ENCODE data around the gene CCDC184. TPM values are rescaled to one million over a fixed set of nuclear protein-coding genes. Genes with fewer than 3 reads are reported as not detected.
A peak's percentile ranks its signal among the peaks of the same experiment; 100 is the strongest.

Gene CCDC184
- polyA plus RNA-seq, 3 donors from 2014 or later = 0.23 to 0.44 TPM; not detected in 1

GRCh38 chr12:48185181-48185919 lies 1.9 kb downstream of the CCDC184 start:
- Mint-ChIP-seq H3K4me1 (peaks cover 11 to 12% of the 10 kb centered on the region in 2 donors), H3K4me3 (peak overlapping the region; percentile 33 to 71 (median 51)), H3K27ac (peak overlapping the region in 5 of 6 donors; percentile 11 to 51 (median 36)), H3K27me3 (ENCODE audit: low read depth in 3 of 3) (peaks cover 26 to 33% (median 27%) of the 10 kb centered on the region in 3 donors), H3K9me3 (no peaks in the 10 kb centered on the region), H3K36me3 (no peaks in the 10 kb centered on the region)
- DNase-seq = no peak

GRCh38 chr12:48187916-48188695 lies 4.7 kb downstream of the CCDC184 start:
- H3K4me1 Mint-ChIP-seq = peaks cover 3% of the 10 kb centered on the region in 2 donors
- peaks cover 22 to 29% (median 22%) of the 10 kb centered on the region in 3 donors for H3K27me3 Mint-ChIP-seq (ENCODE audit: low read depth in 3 of 3)
- no peaks in the 10 kb centered on the region for H3K9me3 Mint-ChIP-seq
- H3K4me3 Mint-ChIP-seq = no peak overlapping the region
- H3K36me3 Mint-ChIP-seq = no peaks in the 10 kb centered on the region
- H3K27ac Mint-ChIP-seq = no peak overlapping the region
- no peak for DNase-seq

GRCh38 chr12:48189331-48190125 lies 6.1 kb downstream of the CCDC184 start:
- H3K36me3 Mint-ChIP-seq = peaks cover 0 to 4% (median 0%) of the 10 kb centered on the region in 3 donors
- H3K4me1 Mint-ChIP-seq = no peaks in the 10 kb centered on the region
- H3K4me3 Mint-ChIP-seq = no peak overlapping the region
- peak; percentile 56 to 63 (median 62) for DNase-seq
- H3K9me3 Mint-ChIP-seq = no peaks in the 10 kb centered on the region
- peaks cover 17 to 28% (median 19%) of the 10 kb centered on the region in 3 donors for H3K27me3 Mint-ChIP-seq (ENCODE audit: low read depth in 3 of 3)
- H3K27ac Mint-ChIP-seq = no peak overlapping the region

- DNase-seq = no peak
- H3K9me3 Mint-ChIP-seq = no peaks in the 10 kb centered on the region
- H3K4me1 Mint-ChIP-seq = no peaks in the 10 kb centered on the region
- H3K27ac Mint-ChIP-seq = no peak overlapping the region
- H3K27me3 Mint-ChIP-seq (ENCODE audit: low read depth in 3 of 3) = peaks cover 7 to 18% (median 8%) of the 10 kb centered on the region in 3 donors
- H3K4me3 Mint-ChIP-seq = no peak overlapping the region
- peaks cover 0 to 4% (median 0%) of the 10 kb centered on the region in 3 donors for H3K36me3 Mint-ChIP-seq
Measured at GRCh38 chr12:48191096-48191495, 7.7 kb downstream of the CCDC184 start.

- Mint-ChIP-seq H3K27me3 (ENCODE audit: low read depth in 3 of 3) (peaks cover 3 to 14% (median 6%) of the 10 kb centered on the region in 3 donors), H3K27ac (no peak overlapping the region), H3K36me3 (peaks cover 0 to 4% (median 0%) of the 10 kb centered on the region in 3 donors), H3K4me3 (no peak overlapping the region), H3K4me1 (peaks cover 4 to 8% of the 10 kb centered on the region in 2 donors), H3K9me3 (no peaks in the 10 kb centered on the region)
- DNase-seq = no peak
Measured at GRCh38 chr12:48192861-48193260, 9.4 kb downstream of the CCDC184 start.

- H3K36me3 Mint-ChIP-seq = peaks cover 0 to 4% (median 0%) of the 10 kb centered on the region in 3 donors
- no peak for DNase-seq
- H3K27ac Mint-ChIP-seq = no peak overlapping the region
- H3K27me3 Mint-ChIP-seq (ENCODE audit: low read depth in 3 of 3) = peaks cover 8 to 20% (median 11%) of the 10 kb centered on the region in 3 donors
- H3K9me3 Mint-ChIP-seq = no peaks in the 10 kb centered on the region
- H3K4me1 Mint-ChIP-seq = peaks cover 10 to 16% of the 10 kb centered on the region in 2 donors
- no peak overlapping the region for H3K4me3 Mint-ChIP-seq
Measured at GRCh38 chr12:48193623-48194022, 10.2 kb downstream of the CCDC184 start.

GRCh38 chr12:48194799-48195201 lies 11.4 kb downstream of the CCDC184 start:
- Mint-ChIP-seq H3K36me3 (peaks cover 0 to 4% (median 0%) of the 10 kb centered on the region in 3 donors), H3K27ac (no peak overlapping the region), H3K4me1 (peaks cover 21 to 28% of the 10 kb centered on the region in 2 donors), H3K9me3 (no peaks in the 10 kb centered on the region), H3K4me3 (no peak overlapping the region), H3K27me3 (ENCODE audit: low read depth in 3 of 3) (peaks cover 8 to 20% (median 18%) of the 10 kb centered on the region in 3 donors)
- DNase-seq = no peak

GRCh38 chr12:48197549-48197970 lies 14.1 kb downstream of the CCDC184 start:
- H3K27ac Mint-ChIP-seq = peak overlapping the region; percentile 91 to 97 (median 95)
- peaks cover 47 to 55% of the 10 kb centered on the region in 2 donors for H3K4me1 Mint-ChIP-seq
- H3K9me3 Mint-ChIP-seq = peaks cover 0 to 12% (median 4%) of the 10 kb centered on the region in 6 donors
- DNase-seq = peak in 2 of 3 donors; percentile 37 to 38
- H3K4me3 Mint-ChIP-seq = peak overlapping the region; percentile 88 to 93 (median 91)
- peaks cover 6 to 14% (median 12%) of the 10 kb centered on the region in 3 donors for H3K36me3 Mint-ChIP-seq
- H3K27me3 Mint-ChIP-seq (ENCODE audit: low read depth in 3 of 3) = peaks cover 7 to 17% (median 15%) of the 10 kb centered on the region in 3 donors

- Mint-ChIP-seq H3K27me3 (ENCODE audit: low read depth in 3 of 3) (peaks cover 9 to 17% (median 15%) of the 10 kb centered on the region in 3 donors), H3K4me1 (peaks cover 47 to 61% of the 10 kb centered on the region in 2 donors), H3K36me3 (peaks cover 11 to 19% (median 13%) of the 10 kb centered on the region in 3 donors), H3K27ac (peak overlapping the region; percentile 91 to 97 (median 95)), H3K9me3 (peaks cover 0 to 18% (median 8%) of the 10 kb centered on the region in 6 donors), H3K4me3 (peak overlapping the region; percentile 88 to 93 (median 91))
- DNase-seq = peak; percentile 91 to 92 (median 91)
Measured at GRCh38 chr12:48197971-48198671, 14.7 kb downstream of the CCDC184 start.

GRCh38 chr12:48198672-48198971 lies 15.2 kb downstream of the CCDC184 start:
- Mint-ChIP-seq H3K9me3 (peaks cover 2 to 23% (median 11%) of the 10 kb centered on the region in 6 donors), H3K27me3 (ENCODE audit: low read depth in 3 of 3) (peaks cover 9 to 17% (median 12%) of the 10 kb centered on the region in 3 donors), H3K4me1 (peaks cover 47 to 61% of the 10 kb centered on the region in 2 donors), H3K27ac (peak overlapping the region; percentile 91 to 97 (median 95)), H3K4me3 (peak overlapping the region; percentile 88 to 93 (median 91)), H3K36me3 (peaks cover 11 to 24% (median 18%) of the 10 kb centered on the region in 3 donors)
- DNase-seq = no peak

- peak overlapping the region; percentile 91 to 97 (median 95) for H3K27ac Mint-ChIP-seq
- H3K9me3 Mint-ChIP-seq = peaks cover 2 to 26% (median 12%) of the 10 kb centered on the region in 6 donors
- H3K4me1 Mint-ChIP-seq = peaks cover 47 to 61% of the 10 kb centered on the region in 2 donors
- H3K27me3 Mint-ChIP-seq (ENCODE audit: low read depth in 3 of 3) = peaks cover 9 to 14% (median 9%) of the 10 kb centered on the region in 3 donors
- peaks cover 11 to 24% (median 18%) of the 10 kb centered on the region in 3 donors for H3K36me3 Mint-ChIP-seq
- no peak for DNase-seq
- H3K4me3 Mint-ChIP-seq = peak overlapping the region; percentile 88 to 93 (median 91)
Measured at GRCh38 chr12:48198985-48199384, 15.5 kb downstream of the CCDC184 start.

- no peak for DNase-seq
Measured at GRCh38 chr12:48199774-48200221, 16.4 kb downstream of the CCDC184 start.

More at GRCh38 chr12:48199774-48200221, 16.4 kb downstream of the CCDC184 start:
- Mint-ChIP-seq H3K9me3 (peaks cover 2 to 34% (median 17%) of the 10 kb centered on the region in 6 donors), H3K4me3 (peak overlapping the region; percentile 88 to 93 (median 91)), H3K27me3 (ENCODE audit: low read depth in 3 of 3) (peaks cover 9 to 15% (median 11%) of the 10 kb centered on the region in 3 donors), H3K4me1 (peaks cover 47 to 61% of the 10 kb centered on the region in 2 donors), H3K36me3 (peaks cover 16 to 32% (median 23%) of the 10 kb centered on the region in 3 donors), H3K27ac (peak overlapping the region; percentile 91 to 97 (median 95))
